HG03442 (cell line): Measurements from ENCODE around the gene SLC4A5.
A peak's percentile ranks its signal among the peaks of the same experiment; 100 is the strongest.

ENCODE experiments used
- ATAC-seq: cut with Tn5 transposase; IDR thresholded peaks from one replicate; pipeline ENCODE4 v1.9.1; 2021; ENCODE audit warnings: mild to moderate bottlenecking, moderate library complexity; ENCODE audit not compliant: unreplicated experiment

SLC4A5 gene

GRCh38 chr2:74178211-74179062 lies 164.8 kb downstream of the SLC4A5 start, which contains the start of gene MOB1A:
TSS of gene MOB1A (minus strand) at chr2:74178879. CDS start at chr2:74178674, 205 bp downstream.
- peak; percentile 76 for ATAC-seq

- ATAC-seq = no peak
These were observed 165.5 kb downstream of the SLC4A5 start for GRCh38 chr2:74177696-74178095.

- ATAC-seq = no peak
These were observed 168.3 kb downstream of the SLC4A5 start for GRCh38 chr2:74174909-74175308.

- peak; percentile 70 for ATAC-seq
These were observed 174.5 kb downstream of the SLC4A5 start for GRCh38 chr2:74168739-74169138.
